Stimulated activated CD4-positive, alpha-beta T cell treated with anti-CD3 and anti-CD28 coated beads, Interleukin-1b, Interleukin-23, amount 100 ng/mL, for 24 hours (primary cell): Measurements from ENCODE around the gene DAGLA.

Experiments
- DNase-seq, 4 experiments: peaks; one replicate each; pipeline ENCODE4 v3.0.0-alpha.2; 2020; ENCODE audit warnings: low read depth in 4 of 4, low spot score in 1 of 4

The DAGLA gene

DNA sequence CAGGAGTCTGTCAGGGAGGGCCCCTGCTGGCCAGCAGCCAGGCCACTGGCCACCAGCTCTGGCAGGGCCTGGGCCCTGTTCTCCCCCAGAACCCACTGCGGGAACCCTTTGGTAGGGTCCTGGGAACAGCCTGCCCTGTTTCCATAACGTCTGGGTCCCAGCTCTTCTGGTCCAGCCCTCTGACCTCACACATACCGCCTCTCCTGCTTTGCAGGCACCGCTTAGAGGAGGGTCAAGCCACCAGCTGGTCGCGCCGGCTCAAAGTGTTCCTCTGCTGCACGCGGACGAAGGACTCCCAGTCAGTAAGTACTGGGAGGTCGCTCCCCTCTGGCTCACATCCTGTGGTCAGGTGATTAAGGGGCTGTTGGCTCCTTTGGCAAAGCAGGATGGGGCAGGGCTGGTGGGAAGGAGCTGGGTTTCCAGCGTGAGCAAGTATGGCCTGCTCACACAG, 45.6 kb downstream of the DAGLA start:
- DNase-seq: no peak

DNA sequence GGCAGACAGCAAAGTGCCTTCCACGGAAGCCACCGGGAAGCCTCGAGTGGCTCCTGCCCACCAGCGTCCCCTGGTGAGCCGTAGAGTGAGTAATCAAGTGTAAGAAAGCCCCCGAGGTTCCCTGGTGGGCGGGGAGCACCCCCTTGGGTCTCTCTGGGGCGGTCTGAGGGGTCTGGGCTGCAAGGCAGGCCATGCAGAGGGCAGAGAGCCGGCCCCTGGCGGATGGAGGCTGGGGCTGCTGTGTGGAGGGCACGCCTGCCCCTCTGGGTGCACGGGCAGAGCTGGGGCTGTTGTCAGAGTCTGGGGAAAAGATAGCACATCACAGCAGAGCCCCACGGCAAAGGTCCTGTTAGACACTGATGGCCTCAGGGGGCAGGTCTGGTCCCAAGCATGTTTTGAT, 46.6 kb downstream of the DAGLA start:
- DNase-seq: no peak

DNA sequence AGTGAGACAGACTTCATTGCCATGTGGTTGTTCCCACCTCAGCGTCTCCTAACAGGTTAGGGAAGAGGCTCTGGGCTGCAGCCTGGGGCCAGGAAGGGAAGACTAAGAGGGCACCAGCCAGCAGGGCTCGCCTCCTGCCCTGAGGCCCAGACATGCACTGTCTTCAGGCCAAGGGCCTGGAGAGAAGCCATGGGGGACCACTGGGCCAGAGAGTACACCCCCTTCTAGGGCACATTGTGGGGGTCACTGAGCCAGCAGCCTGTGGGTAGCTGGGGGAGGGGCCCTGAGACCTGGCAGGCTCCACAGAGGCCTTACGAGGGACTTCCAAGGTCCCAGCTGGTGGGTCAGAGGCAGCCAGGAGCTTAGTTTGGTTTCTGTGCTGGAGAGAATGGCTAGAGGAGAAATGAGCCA, 47.2 kb downstream of the DAGLA start:
- DNase-seq: no peak

DNA sequence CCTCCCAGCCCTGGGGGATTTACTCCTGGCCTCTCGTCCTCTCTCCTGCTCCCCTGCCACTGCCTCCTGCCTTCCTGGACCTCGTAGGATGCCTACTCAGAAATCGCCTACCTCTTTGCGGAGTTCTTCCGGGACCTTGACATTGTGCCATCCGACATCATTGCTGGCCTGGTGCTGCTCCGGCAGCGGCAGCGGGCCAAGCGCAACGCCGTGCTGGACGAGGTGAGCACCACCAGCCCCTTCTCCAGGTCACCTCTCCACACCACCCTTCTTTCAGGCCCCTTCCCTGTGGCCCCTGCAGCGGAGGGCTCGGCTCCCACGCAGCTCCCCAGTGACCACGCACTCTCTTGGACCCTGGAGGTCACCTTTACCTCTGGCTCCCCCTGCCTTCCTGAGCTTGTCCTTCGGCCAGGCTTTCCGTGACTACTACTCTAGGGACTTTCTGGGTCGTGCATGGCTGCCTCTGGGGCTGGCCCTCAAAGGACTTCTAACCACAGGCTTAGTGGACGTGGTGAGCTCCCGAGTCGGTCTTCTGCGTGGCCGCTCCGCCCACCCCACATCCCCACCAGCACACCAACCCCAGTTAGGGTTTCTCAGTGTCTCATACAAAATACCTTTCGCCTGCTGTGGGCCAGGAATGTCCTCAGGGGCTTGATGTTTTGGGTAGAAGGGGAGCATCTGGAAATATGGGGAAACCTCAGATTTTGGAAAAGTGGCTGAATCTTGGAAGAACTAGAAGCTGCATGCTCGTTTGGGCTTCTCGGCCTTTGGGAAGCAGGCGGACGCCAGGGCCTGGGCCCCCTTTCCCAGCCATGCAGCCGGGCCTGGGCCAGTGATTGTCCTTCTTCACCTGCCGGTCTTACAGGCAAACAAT, 48.1 kb downstream of the DAGLA start:
- DNase-seq: no peak

DNA sequence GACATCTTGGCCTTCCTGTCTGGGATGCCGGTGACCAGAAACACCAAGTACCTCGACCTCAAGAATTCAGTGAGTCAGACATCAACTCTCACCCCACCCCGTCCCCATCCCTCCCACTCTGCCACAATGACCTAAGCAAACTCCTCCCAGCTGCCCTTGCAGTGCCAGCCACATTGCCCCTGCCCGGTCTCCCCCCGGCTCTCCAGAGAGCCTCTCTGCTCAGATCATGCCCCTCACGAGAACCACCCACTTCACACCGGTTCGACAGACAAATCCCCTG, 48.7 kb downstream of the DAGLA start:
- no peak for DNase-seq

DNA sequence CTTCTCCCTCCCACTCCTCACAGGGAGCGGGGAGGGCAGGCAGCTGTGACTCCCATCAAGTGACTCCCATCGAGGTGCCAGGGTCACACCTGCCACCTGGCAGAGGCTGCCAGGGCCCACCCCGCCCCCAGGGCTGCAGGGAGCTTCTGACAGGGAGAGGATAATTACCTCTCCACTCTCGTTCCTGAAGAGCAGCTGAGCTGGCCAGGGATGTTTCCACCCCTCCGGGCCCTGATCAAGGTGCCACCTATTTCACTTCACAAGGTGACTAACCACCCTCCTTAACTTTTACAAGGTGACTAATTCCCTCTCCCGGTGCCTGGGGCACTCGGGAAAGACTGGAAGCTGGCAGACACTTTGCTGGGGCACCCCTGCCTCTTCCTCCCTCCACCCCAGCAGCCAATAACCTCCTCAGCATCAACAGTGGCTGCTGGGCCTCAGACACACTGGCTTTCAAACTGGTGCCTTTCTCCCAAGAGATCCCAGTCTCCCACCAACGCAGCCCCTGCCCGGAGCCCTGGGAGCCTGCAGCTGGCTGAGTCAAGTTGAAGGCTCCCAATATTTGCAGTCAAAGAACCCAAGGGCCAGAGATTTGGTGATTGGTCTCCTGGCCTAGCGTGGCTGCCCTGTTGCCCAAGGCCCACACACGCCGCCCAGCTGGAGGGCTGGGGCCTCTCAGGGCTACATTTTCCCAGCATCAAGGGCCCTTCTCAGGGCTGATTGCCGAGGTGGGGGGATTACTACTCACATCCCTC, 50.2 kb downstream of the DAGLA start:
- DNase-seq: no peak

DNA sequence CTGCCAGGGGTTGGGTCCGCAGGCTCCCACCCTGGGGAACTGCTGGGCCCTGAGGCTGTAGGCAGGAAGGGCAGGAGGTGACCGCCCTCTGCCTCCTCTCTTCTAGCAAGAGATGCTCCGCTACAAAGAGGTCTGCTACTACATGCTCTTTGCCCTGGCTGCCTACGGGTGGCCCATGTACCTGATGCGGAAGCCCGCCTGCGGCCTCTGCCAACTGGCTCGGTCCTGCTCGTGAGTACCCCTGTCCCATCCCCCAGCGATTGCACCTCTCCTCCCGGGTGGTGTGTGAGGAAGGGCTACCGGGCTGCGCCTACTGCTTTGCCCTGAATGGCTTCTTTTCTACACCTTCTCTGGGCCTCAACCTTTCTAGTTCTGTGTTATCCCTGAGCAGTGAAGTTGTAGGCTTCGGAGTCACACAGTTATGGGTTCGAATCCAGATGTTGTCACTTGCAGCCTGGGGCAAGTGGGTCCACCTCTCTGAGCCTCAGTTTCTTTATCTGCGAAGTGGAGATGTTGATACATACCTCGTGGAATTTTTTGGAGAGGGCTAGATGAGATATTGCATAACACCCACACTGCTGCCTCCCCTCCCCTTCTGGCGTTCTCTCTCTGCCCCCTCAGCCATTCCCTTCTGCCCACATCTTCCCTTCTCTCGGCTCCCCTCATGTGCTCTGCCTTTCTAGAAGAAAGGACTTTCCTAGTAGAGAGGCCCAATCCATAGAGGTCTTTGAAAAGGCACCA, 51.2 kb downstream of the DAGLA start:
- DNase-seq: no peak

DNA sequence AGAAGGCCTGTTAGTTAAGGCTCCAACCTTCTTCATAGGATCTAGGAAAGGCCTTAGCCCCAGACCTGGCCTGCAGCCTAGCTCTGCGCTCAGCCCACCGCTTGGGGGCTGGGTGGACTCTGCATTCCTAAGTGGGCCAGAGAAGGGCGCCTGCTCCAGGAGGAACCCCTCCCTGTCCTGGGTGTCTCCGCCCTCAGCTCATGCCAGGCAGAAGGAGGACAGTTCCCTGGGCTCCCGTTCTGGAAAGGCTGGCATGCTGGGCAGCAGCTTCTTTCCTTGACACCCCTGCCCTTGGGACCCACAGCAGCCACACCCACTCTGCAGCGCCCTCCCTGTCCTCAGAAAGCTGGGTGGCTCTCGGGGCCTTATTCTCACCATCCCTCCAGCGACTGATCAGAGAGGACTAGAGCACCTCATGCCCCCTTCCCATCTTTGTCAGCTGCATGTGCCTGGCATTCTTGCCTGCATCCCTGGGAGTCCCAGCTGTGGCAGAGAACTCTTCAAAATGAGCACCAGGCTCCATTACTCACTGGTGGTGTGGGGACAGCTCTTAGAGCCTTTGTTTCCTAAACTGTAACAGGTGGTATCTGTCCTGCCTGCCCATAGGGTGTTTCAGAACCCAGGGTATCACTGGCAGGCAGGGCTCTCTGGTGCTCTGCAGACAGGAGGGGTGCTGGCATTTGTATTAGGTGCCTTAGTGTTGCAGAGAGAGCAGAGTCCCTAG, 51.9 kb downstream of the DAGLA start:
- DNase-seq: no peak

DNA sequence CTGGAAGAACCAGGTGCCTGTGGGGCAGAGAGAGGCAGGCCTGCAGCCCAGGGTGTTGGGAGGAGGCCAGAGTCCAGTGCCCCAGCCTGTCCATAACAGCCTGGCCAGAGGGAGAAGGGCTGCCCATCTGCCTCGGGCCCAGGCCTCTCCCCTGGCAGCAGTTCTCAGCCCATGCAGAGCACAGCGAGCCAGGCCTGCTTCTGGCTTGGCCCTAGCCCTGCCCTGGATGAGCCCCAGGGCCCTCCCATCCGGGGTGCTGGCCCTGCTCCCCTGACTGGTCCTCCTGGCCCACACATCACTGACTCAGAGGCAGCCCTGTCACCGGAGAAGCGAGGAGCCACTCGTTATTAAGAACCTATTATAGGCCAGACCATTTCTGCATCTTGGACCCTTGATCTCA, 52.5 kb downstream of the DAGLA start:
- DNase-seq: no peak

DNA sequence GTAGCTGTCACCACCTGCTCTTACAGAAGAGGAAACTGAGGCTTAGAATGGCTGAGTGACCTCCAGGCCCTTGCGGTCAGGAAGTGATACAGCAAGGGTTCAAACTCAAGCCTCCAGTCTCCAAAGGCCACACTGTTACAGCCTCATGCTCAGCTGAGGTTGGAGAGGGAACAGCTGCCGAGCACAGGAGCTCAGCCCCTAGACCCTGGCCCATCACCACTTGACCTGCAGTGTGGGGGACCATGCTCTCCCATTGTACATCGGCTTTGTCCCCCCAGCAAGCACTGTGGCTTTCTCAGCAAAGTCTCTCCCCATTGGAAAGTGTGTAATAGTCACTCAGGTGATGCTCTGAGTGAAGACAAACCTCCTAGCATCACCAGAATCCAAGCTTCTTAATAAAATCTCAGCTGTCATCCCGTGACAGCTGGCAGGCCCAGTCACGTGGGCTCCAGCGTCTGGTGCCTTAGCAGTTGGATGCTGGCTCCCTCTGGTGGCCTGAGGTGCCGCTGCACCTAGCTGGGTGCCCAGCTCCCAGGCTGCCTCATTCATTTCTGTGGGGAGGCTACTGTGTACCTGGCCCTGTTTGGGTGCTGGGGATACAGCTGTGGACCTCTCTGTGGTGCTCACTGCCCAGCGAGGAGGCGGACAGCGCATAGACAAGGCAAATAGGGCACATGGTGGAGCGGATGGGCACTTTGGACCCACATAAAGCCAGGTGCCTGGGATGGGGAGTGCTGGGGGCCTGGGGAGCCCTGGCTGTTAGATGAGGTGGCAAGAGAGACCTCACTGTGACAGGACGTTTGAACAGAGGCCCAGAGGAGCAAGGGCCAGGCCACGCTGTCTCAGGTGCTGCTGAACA, 53.2 kb downstream of the DAGLA start:
- DNase-seq: peak; percentile 64 to 73 (median 70)

DNA sequence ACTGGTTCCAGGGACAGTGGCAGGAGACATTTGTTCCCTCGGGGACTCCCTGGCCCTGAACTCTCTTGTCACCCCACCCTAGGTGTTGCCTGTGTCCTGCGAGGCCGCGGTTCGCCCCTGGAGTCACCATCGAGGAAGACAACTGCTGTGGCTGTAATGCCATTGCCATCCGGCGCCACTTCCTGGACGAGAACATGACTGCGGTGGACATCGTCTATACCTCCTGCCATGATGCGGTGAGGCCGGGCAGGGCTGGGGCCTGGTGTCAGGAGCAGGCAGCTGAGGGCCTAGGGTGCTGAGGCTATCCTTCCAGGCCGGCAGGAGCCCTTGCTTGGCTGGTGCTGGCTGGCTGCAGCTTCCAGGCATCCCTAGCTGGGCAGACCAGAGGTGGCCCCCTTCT, 54.6 kb downstream of the DAGLA start:
- no peak for DNase-seq

DNA sequence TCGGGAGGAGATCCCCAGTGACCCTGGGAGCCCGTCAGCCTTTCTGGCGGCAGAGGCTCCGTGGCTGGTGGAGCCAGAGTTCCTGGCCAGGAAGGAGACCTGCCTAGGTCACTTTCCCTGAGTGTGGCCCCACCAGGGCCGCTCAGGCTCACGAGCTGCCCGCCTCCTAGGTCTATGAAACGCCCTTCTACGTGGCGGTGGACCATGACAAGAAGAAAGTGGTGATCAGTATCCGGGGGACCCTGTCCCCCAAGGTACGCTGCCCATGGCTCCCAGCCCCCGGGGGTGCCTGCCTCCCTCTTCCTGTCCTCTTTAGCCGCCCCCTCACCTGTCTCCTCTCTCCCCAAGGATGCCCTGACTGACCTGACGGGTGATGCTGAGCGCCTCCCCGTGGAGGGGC, 55.2 kb downstream of the DAGLA start:
- DNase-seq: no peak

DNA sequence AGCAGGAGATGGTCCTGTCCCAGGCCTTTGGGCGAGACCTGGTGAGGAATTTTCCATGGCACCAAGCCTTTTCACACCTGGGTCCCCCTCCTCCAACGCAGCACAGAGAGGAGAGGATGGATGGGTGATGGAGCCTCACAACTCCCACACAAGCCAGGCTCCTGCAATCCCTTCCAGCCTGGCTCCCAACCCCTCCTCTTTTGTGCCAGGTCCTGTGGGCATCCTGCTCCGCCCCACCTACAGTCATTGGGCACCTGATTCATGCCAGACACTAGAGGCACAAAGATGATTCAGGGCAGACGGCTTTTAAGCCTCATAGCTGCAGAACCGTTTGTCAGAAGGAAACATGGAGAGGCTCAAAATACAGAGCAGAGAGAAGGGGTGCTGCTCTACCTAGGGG, 56.1 kb downstream of the DAGLA start:
- no peak for DNase-seq

DNA sequence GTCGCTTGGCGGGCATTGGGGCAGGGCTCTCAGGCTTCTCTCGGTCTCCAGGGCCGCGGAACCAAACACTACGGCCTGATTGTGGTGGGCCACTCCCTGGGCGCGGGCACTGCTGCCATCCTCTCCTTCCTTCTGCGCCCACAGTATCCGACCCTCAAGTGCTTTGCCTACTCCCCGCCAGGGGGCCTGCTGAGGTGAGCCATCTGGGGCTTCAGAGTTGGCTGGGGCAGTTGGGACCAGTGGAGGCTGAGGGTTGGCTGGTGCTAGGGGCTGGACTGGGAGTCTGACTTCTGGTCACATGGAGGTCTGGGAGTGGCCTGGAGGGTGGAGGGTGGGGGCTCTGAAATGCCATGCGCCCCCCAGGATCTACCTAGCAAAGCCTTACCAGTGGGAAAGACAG, 56.9 kb downstream of the DAGLA start:
- DNase-seq: no peak

DNA sequence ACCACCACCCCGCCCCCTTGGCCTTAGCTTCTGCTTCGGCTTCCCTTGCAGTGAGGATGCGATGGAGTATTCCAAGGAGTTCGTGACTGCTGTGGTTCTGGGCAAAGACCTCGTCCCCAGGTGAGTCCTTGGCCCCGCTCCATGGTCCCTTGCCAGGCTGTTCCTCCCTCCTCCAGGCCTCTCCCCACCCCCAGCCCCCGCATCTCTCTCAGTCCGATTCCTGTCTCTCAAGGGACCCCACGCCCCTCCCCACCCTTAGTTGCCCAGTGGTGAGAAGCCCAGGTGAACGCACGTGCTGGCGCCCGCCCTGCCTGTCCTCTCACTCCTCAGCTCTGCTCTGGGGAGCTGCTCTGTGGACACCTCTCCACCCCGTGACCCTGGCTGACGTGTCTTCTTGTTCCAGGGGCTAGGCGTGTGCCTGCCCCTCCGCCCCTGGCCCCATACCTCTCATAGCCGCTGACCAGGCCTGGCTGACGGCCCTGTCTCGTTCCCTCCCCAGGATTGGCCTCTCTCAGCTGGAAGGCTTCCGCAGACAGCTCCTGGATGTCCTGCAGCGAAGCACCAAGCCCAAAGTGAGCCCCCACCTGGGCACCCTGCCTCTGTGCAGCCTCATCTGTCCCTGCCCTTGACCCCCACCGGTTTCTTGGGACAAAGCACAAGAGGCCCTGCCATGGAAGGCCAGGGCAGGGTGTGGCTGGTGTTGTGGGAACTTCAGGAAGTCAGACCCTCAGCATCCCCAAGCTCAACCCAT, 57.6 kb downstream of the DAGLA start:
- DNase-seq: no peak

DNA sequence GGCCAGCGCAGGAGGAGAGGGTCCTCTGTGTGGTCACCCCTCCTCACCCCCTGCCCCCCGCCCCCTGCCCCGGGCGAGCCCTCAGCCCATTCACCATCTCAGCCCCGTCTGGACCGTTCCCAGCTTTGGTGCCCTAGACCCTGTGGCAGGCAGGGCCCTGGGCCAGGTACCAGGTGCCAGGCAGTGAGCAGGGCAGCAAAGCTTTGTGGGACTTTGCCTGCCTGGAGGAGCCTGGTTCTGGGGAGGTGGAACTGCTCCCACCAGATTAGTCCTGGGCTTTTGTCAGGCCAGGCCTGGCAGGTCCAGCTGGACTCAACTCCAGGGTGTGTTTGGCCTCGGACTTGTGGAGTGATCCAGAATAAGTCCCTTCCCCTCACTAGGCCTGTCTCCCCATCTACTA, 58.6 kb downstream of the DAGLA start:
- no peak for DNase-seq

DNA sequence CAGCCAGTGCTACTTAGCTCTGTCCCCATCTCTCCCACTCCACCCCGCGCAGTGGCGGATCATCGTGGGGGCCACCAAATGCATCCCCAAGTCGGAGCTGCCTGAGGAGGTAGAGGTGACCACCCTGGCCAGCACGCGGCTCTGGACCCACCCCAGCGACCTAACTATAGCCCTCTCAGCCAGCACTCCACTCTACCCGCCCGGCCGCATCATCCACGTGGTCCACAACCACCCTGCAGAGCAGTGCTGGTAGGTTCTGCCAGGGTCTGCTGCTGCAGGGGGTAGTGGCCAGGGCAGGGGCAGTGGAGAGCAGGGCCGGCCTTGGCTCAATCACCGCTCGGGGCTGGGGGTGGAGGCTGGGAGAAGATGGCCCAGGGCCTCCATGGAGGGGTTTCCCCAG, 59.2 kb downstream of the DAGLA start:
- no peak for DNase-seq

DNA sequence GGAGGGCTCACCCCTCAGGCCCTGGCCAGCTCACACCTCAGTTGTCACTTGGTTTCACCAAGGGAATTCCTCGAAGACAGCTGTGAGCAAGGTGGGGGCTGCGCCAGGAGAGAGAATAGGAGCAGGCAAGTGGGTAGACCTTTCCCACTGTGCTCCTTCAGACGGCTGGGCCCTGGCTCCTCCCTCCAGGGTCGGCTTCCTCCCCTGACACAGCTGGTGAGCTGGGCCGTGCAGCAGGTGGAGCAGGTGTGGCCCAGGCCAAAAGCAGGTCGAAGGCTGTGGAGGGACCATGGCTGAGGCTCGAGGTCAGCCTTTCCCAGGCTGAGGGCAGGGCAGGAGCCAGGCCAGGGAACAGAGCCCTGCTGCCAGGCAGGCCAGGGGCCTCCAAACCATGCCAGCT, 59.8 kb downstream of the DAGLA start:
- DNase-seq: no peak

DNA sequence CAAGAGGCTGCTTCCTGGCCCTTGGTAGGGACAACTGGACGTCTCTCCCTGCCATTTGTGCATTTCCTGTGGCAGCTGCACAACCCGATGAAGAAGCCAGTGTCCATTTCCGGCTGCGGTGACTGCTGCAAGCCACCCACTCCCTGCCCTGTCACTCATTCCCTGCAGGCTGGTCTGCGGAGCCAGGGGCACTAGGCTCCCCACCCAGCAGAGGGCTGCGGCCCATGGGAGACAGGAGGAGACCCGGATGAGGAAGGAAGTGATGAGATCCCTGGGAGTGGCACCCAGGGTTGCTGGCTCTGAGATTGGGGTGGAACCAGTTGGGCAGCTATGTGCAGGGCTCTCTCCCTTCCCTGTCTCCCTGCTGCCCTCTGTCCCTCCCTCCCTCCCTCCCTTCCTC, 62.2 kb downstream of the DAGLA start:
- no peak for DNase-seq
